Stimulated activated naive B cell treated with anti-CD40 and anti-IgM and Interleukin-4, amounts not matched to agents 10 μg/mL and 1 μg/mL and 100 μg/mL, for 72 hours (primary cell): Measurements from ENCODE around the gene CATSPERB.
"Not testable (repeated sequence)": the region's sequence is repeated elsewhere in the genome, so short reads cannot be mapped to it uniquely, and the experiment has no call there.

ENCODE experiments used
- ATAC-seq, 2 donors: fragments of 150-1000 bp; cut with Tn5 transposase; replicated peaks; 2 replicates each; pipeline ENCODE4 v1.10.0; 2021; ENCODE audit warnings: moderate library complexity in 1 of 2
- DNase-seq: peaks from one replicate; pipeline ENCODE4 v3.0.0; 2021
- H3K27ac Mint-ChIP-seq: one replicate; pipeline ENCODE4 v1.8.0; 2022; ENCODE audit warnings: mild to moderate bottlenecking, mixed read lengths
- H3K27me3 Mint-ChIP-seq, 2 donors: one replicate each; pipeline ENCODE4 v1.8.0; 2022; ENCODE audit warnings: mixed read lengths in 2 of 2
- H3K36me3 Mint-ChIP-seq, 2 donors: one replicate each; pipeline ENCODE4 v1.8.0; 2022; ENCODE audit warnings: mixed read lengths in 2 of 2, mild to moderate bottlenecking in 1 of 2
- H3K4me1 Mint-ChIP-seq, 2 donors: one replicate each; pipeline ENCODE4 v1.8.0; 2022; ENCODE audit warnings: mixed read lengths in 2 of 2, mild to moderate bottlenecking in 1 of 2
- H3K4me3 Mint-ChIP-seq, 2 donors: one replicate each; pipeline ENCODE4 v1.8.0; 2022; ENCODE audit warnings: mild to moderate bottlenecking in 2 of 2, mixed read lengths in 2 of 2, moderate library complexity in 1 of 2
- H3K9me3 Mint-ChIP-seq, 2 donors: one replicate each; pipeline ENCODE4 v1.8.0; 2022; ENCODE audit warnings: mixed read lengths in 2 of 2, mild to moderate bottlenecking in 1 of 2

CATSPERB gene

GRCh38 chr14:91677687-91678086, 54.2 kb downstream of the CATSPERB start:
- H3K27me3 Mint-ChIP-seq, result peaks cover 13 to 16% of the 10 kb centered on the region in 2 donors
- H3K36me3 Mint-ChIP-seq, ATAC-seq: not testable (repeated sequence)

GRCh38 chr14:91674911-91675310, 57.0 kb downstream of the CATSPERB start:
- peaks cover 0 to 3% of the 10 kb centered on the region in 2 donors for H3K4me1 Mint-ChIP-seq
- H3K9me3 Mint-ChIP-seq, result peaks cover 0 to 9% of the 10 kb centered on the region in 2 donors
- no peak for DNase-seq
- peaks cover 2 to 4% of the 10 kb centered on the region in 2 donors for H3K36me3 Mint-ChIP-seq
- no peak overlapping the region for H3K27ac Mint-ChIP-seq
- ATAC-seq, result no peak
- peaks cover 10 to 16% of the 10 kb centered on the region in 2 donors for H3K27me3 Mint-ChIP-seq
- H3K4me3 Mint-ChIP-seq, result no peak overlapping the region

More at GRCh38 chr14:91677687-91678086, 54.2 kb downstream of the CATSPERB start:
- not testable (repeated sequence) for DNase-seq, H3K27ac Mint-ChIP-seq, H3K4me1 Mint-ChIP-seq, H3K9me3 Mint-ChIP-seq, H3K4me3 Mint-ChIP-seq

GRCh38 chr14:91669867-91670266, 62.0 kb downstream of the CATSPERB start:
- Mint-ChIP-seq H3K27me3 (peaks cover 2 to 4% of the 10 kb centered on the region in 2 donors), H3K4me3 (no peak overlapping the region), H3K36me3 (no peaks in the 10 kb centered on the region), H3K27ac (no peak overlapping the region), H3K4me1 (peaks cover 5% of the 10 kb centered on the region in 2 donors), H3K9me3 (peaks cover 0 to 2% of the 10 kb centered on the region in 2 donors)
- no peak for DNase-seq
- no peak for ATAC-seq

GRCh38 chr14:91667101-91667500, 64.8 kb downstream of the CATSPERB start:
- ATAC-seq, H3K36me3 Mint-ChIP-seq, H3K27ac Mint-ChIP-seq, H3K4me1 Mint-ChIP-seq, H3K9me3 Mint-ChIP-seq, DNase-seq, H3K27me3 Mint-ChIP-seq, H3K4me3 Mint-ChIP-seq: not testable (repeated sequence)

GRCh38 chr14:91660790-91661189, 71.1 kb downstream of the CATSPERB start:
- no peak for ATAC-seq
- no peak overlapping the region for H3K27ac Mint-ChIP-seq
- no peak for DNase-seq
- H3K4me1 Mint-ChIP-seq, result no peaks in the 10 kb centered on the region
- H3K4me3 Mint-ChIP-seq, result no peak overlapping the region
- peaks cover 4 to 5% of the 10 kb centered on the region in 2 donors for H3K27me3 Mint-ChIP-seq
- peaks cover 0 to under 1% of the 10 kb centered on the region in 2 donors for H3K9me3 Mint-ChIP-seq
- H3K36me3 Mint-ChIP-seq, result no peaks in the 10 kb centered on the region

GRCh38 chr14:91654836-91655235, 77.0 kb downstream of the CATSPERB start:
- Mint-ChIP-seq H3K27ac (no peak overlapping the region), H3K4me1 (peaks cover 0 to 7% of the 10 kb centered on the region in 2 donors), H3K27me3 (peaks cover 9 to 19% of the 10 kb centered on the region in 2 donors), H3K4me3 (no peak overlapping the region), H3K36me3 (peaks cover 0 to 1% of the 10 kb centered on the region in 2 donors), H3K9me3 (peaks cover 2 to 6% of the 10 kb centered on the region in 2 donors)
- no peak for ATAC-seq
- DNase-seq, result no peak

- H3K4me1 Mint-ChIP-seq, result peaks cover 0 to 7% of the 10 kb centered on the region in 2 donors
- H3K36me3 Mint-ChIP-seq, result peaks cover 0 to 1% of the 10 kb centered on the region in 2 donors
- no peak for DNase-seq
- peaks cover 2 to 6% of the 10 kb centered on the region in 2 donors for H3K9me3 Mint-ChIP-seq
- ATAC-seq, result no peak
- no peak overlapping the region for H3K27ac Mint-ChIP-seq
- peaks cover 9 to 19% of the 10 kb centered on the region in 2 donors for H3K27me3 Mint-ChIP-seq
- no peak overlapping the region for H3K4me3 Mint-ChIP-seq
These were observed 78.4 kb downstream of the CATSPERB start for GRCh38 chr14:91653451-91653850.

GRCh38 chr14:91649930-91650329, 82.0 kb downstream of the CATSPERB start:
- ATAC-seq, result peak; percentile 45 to 50
- no peak overlapping the region for H3K27ac Mint-ChIP-seq
- peaks cover 13 to 23% of the 10 kb centered on the region in 2 donors for H3K27me3 Mint-ChIP-seq
- no peak overlapping the region for H3K4me3 Mint-ChIP-seq
- H3K4me1 Mint-ChIP-seq, result no peaks in the 10 kb centered on the region
- H3K9me3 Mint-ChIP-seq, result peaks cover 0 to 1% of the 10 kb centered on the region in 2 donors
- DNase-seq, result no peak
- peaks cover 3 to 4% of the 10 kb centered on the region in 2 donors for H3K36me3 Mint-ChIP-seq

- Mint-ChIP-seq H3K27ac (no peak overlapping the region), H3K36me3 (peaks cover 3 to 4% of the 10 kb centered on the region in 2 donors), H3K4me1 (no peaks in the 10 kb centered on the region), H3K4me3 (no peak overlapping the region), H3K27me3 (peaks cover 12 to 13% of the 10 kb centered on the region in 2 donors), H3K9me3 (peaks cover 0 to 1% of the 10 kb centered on the region in 2 donors)
- DNase-seq (no peak), ATAC-seq (no peak)
These were observed 84.0 kb downstream of the CATSPERB start for GRCh38 chr14:91647856-91648255.

GRCh38 chr14:91636604-91637003, 95.3 kb downstream of the CATSPERB start:
- ATAC-seq (no peak), DNase-seq (no peak)
- Mint-ChIP-seq H3K27me3 (peaks cover 4 to 6% of the 10 kb centered on the region in 2 donors), H3K4me3 (no peak overlapping the region), H3K36me3 (no peaks in the 10 kb centered on the region), H3K4me1 (no peaks in the 10 kb centered on the region), H3K27ac (no peak overlapping the region), H3K9me3 (peaks cover 0 to 2% of the 10 kb centered on the region in 2 donors)

- peaks cover 19% of the 10 kb centered on the region in 2 donors for H3K27me3 Mint-ChIP-seq
- no peak overlapping the region for H3K4me3 Mint-ChIP-seq
- ATAC-seq (no peak), DNase-seq (no peak)
- H3K9me3 Mint-ChIP-seq, result peaks cover 0 to 3% of the 10 kb centered on the region in 2 donors
- no peak overlapping the region for H3K27ac Mint-ChIP-seq
- no peaks in the 10 kb centered on the region for H3K36me3 Mint-ChIP-seq
- no peaks in the 10 kb centered on the region for H3K4me1 Mint-ChIP-seq
These were observed 107.1 kb downstream of the CATSPERB start for GRCh38 chr14:91624757-91625156.

GRCh38 chr14:91614187-91614586, 117.7 kb downstream of the CATSPERB start:
- H3K4me3 Mint-ChIP-seq, result no peak overlapping the region
- DNase-seq (no peak), ATAC-seq (no peak)
- H3K27me3 Mint-ChIP-seq, result no peaks in the 10 kb centered on the region
- H3K27ac Mint-ChIP-seq, result no peak overlapping the region
- no peaks in the 10 kb centered on the region for H3K4me1 Mint-ChIP-seq
- no peaks in the 10 kb centered on the region for H3K9me3 Mint-ChIP-seq
- no peaks in the 10 kb centered on the region for H3K36me3 Mint-ChIP-seq

- DNase-seq (no peak), ATAC-seq (no peak)
- Mint-ChIP-seq H3K4me1 (no peaks in the 10 kb centered on the region), H3K36me3 (no peaks in the 10 kb centered on the region), H3K4me3 (no peak overlapping the region), H3K27ac (no peak overlapping the region), H3K27me3 (no peaks in the 10 kb centered on the region), H3K9me3 (no peaks in the 10 kb centered on the region)
These were observed 118.3 kb downstream of the CATSPERB start for GRCh38 chr14:91613459-91614112.

GRCh38 chr14:91611528-91611927, 120.4 kb downstream of the CATSPERB start:
- Mint-ChIP-seq H3K9me3 (no peaks in the 10 kb centered on the region), H3K27ac (no peak overlapping the region), H3K4me1 (peaks cover 7 to 10% of the 10 kb centered on the region in 2 donors), H3K36me3 (no peaks in the 10 kb centered on the region), H3K27me3 (peaks cover 6 to 7% of the 10 kb centered on the region in 2 donors), H3K4me3 (no peak overlapping the region)
- DNase-seq (no peak), ATAC-seq (no peak)

- H3K4me3 Mint-ChIP-seq, result no peak overlapping the region
- no peak overlapping the region for H3K27ac Mint-ChIP-seq
- H3K4me1 Mint-ChIP-seq, result peaks cover 7 to 10% of the 10 kb centered on the region in 2 donors
- ATAC-seq (no peak), DNase-seq (no peak)
- no peaks in the 10 kb centered on the region for H3K9me3 Mint-ChIP-seq
- H3K36me3 Mint-ChIP-seq, result peaks cover 0 to 1% of the 10 kb centered on the region in 2 donors
- peaks cover 13 to 16% of the 10 kb centered on the region in 2 donors for H3K27me3 Mint-ChIP-seq
These were observed 122.7 kb downstream of the CATSPERB start for GRCh38 chr14:91609161-91609560.
